ENCODE measurements around the gene TMC8.

The TMC8 gene

DNA sequence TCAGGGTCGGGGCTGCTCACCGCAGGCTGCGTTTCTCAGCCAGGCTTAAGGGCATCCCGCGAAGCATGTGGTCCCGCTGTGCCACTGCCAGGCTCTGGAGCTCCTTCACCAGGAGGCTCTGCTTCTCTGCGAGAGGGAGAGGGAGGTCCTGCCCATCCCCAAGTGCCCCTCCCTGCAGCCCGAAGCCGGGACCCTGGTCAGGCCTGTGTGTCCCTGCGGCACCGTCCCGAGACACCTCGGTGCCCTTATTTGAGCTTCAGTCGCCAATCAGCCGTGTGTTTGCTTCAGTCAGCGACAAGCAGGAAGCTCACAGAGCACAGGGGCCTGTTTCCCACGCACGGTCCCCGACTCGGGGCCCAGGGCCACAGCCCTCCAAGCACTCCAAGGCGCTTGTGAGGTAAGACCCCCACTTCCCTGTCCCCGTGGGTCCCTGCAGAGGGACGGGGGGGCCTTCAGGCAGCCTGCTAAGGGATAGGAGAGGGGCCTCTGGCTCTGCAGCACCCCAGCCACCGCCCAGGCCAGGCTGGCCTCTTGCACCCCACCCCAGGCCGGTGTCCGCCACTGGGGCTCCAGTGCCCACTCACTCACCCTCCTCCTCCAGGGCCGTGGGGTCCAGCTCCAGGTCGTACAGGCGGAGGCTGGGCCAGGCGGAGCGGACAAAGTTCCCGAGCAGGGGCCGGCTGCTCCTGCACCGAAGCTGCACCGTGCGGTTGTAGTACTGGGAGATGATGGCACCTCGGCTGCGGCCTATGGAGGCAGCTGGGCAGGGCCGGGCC lies 5.2 kb upstream of the TMC8 start:
- no peak for DNase-seq

DNA sequence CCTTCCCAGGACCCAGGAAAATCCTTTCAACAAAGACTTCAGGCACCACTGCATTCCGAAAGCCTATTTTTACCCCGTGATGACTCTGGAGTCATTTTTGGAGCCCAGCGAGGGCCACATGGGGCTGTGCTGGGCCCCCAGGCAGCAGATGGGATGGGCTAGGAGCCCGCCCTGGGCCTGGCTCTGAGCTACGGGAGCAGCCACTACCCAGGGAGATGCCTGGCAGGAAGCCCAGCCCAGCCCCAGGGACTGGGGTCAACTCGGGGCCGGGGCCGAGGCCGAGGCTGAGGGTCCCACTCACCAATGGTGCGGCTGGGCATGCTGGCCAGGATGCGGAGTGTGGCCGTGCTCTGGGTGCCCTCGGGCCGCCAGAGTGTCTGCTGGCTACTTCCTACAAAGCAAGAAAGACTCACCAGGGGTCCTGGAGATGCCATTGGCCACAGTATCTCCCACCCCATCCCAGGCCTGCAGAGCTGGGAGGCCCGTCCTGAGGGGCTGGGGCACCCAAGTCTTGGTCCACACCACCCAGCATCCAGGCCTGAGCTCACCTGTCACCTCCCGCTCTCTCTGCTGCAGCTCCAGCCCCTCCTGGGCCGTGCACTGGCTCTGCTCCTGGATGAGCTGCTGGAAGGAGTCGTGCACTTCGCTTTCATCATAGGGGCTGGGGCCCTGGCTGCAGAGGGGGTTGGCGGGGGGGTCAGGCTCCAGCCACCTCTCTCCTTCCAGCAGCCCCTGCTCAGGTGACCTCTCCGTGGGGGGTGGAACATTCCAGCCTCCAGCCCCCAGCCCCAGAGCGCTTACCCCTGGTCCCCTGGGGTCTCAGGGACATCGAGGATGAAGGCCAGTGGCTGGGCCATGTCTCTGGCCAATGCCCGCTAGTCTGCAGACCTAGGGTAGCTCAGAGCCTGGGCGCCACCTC lies 4.3 kb upstream of the TMC8 start:
- DNase-seq, result peak; percentile 60

DNA sequence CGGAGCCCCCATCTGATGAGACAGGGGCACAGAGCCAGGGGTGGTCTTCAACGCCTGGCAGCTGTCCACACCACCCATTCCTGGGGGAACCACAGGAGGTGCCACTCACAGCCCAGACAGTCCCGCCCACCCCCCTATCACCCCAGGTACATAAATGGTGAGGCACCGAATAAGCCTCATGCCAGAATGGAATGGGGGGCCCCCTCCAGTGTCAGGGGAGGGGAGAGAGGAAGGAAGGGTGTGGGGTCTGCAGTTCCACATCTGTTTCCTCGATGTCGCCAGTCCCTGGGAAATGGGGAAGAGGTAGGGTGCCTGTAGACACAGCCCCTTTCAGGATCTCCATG lies 3.7 kb upstream of the TMC8 start:
- no peak for DNase-seq

DNA sequence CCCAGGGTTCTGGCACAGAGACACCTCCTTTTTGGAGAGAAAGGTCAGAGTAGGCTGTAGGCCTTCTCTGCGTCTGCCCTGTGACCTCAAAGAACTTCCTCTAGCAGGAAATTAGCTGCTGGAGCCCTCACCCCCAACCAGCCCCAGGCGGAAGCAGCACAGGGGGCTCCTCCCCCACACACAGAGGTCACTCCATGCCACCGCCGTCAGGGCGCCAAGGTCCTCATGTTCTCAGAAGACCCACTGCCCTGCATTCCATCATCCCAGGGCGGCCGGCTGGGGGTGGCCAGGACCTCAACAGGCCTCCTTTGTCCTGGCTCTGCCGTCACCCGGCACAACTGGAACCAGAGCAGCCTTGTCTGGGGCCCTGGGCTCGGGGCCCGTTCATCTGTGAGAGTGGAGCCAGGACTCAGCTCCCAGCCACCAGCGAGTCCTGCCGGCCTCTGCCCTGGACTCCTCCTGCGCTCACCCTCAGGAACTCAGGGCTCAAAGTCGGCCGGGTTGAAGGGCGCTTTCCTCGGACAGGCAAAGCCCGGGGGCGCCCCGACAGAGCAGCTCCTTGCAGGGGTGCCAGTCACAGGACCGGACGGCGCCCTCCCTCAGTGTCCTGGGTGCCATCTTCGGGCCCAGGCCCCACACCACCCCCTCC lies 3.2 kb upstream of the TMC8 start:
- no peak for DNase-seq

DNA sequence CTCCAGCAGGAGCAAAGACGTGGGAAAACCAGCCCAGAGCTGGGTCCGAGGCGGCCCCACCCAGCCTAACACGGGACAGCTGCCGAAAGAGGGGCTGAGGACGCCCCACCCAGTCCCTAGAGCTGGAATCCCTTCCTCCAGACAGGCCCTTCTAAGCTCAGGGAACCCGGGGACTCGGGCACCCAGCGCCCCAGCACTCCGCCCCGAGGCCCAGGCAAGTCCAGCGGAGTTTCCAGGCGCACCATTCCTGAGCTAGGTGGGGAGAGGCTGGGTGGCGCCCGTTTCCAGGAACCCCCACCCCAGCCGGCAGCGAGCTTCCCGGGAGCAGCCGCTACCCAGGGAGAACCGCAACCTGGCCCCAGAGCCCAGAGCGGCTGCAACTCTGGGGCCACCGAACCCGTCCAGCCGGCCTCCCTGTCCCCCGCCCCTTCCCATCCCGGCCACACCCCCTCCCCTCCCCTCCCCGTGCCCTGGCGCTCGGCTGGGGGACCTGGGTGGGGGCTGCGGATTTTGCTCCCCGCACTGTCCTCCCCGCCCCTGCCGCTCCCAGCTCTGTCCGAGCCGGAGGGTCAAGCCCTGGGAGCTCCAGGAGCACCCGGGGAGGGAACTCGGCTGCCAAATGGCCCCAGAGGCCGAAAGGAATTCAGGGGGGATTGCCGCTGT lies 2.6 kb upstream of the TMC8 start:
- no peak for DNase-seq

DNA sequence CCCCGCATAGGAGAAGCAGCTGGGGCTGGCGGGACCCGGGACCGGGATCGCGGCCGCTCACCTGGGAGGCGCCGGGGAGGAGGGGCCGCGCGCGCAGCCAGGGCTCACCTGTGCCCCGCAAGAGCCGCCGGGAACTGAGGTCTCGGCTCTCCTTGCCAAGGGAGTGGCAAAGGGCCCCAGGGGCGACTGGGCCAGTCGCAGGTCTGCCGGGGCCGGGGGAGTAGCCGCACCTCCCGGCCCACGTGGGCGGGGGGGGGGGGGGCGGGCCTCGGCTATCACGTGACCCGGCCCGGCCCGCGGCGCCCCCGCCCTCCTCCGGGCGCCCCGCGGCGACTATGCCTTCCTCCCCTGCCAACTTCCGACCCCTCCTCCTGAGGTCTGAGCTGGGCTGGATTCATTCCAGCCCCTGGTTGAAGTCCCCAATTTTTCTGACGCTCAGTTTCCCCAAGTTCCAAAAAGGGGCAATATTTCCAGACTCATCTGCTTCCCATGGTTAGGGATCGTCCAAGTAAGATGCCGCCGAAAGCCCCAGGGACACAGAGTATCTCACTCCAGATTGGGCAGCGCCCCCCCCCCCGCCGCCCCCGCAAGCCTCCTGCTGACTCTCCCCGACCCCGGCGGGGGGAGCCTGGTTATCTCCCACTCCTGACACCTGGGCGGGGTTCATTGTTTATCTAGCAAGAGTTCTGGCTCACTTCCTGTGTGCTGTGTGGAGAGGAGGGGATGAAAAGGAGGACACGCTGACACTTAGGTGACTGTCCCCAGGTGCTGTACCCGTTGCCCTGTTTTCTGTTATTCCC lies 1.8 kb upstream of the TMC8 start, which contains the start of gene TMC6:
Gene TMC6 (minus strand): TSS at position 205 of the 800 bp plus-strand sequence. CDS start 1,923 bp downstream, outside the sequence.
- peak; percentile 67 for DNase-seq

DNA sequence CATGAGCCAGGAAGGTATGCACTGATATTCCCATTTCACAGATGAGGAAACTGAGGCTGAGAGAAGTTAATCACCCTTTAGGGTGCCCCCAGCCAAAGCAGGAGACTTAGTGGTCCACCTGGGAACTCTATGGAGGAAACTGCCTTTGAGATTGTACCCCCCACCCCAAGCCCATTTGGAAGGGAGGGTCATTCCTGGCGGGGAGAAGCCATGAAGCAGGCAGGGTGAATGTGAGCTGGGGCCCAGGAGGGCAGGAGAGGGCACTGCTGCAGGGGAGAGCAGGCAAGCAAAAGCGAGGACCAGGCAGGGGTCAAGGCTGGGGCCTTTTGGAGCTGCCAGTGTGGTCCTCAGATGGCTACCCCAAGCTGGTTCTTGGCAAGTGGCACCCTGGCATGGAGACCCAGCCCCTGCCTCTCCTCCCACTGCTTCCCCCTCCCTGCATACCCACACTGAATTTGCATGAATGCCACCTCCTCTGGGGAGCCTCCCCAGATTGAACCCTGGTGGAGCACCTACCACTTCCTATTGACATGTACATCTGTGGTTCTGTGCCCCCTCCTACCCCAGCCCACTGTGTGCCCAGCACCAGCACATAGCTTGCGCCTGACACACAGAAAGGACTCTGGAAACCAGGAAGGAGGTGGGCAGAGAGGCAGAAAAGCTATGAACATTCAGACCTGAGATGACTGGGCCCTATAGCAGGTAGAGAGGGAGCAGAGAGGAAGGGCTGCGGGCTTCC lies 1.1 kb upstream of the TMC8 start:
- DNase-seq, result no peak

DNA sequence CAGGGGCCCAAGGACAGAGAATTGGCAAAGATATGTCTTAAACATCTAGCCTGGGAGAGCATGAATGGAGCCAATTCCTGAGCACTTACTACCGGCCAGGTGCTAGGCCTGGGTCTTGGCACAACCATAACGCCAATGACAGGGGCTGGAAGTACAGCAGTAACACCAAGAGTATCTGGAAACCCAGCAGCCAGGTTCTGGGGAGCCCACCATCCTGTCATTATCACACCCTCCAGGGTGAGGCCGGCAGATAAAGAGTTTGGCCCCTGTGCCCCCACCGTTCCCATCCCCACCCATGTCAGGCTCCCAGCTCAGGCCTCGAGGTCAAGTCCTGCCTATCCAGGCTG lies 508 bp upstream of the TMC8 start:
- DNase-seq, result no peak

- no peak for DNase-seq
Measured at GRCh38 chr17:78131172-78132083, 857 bp downstream of the TMC8 start.

GRCh38 chr17:78132084-78132676 lies 1.6 kb downstream of the TMC8 start:
- DNase-seq, result no peak

DNA sequence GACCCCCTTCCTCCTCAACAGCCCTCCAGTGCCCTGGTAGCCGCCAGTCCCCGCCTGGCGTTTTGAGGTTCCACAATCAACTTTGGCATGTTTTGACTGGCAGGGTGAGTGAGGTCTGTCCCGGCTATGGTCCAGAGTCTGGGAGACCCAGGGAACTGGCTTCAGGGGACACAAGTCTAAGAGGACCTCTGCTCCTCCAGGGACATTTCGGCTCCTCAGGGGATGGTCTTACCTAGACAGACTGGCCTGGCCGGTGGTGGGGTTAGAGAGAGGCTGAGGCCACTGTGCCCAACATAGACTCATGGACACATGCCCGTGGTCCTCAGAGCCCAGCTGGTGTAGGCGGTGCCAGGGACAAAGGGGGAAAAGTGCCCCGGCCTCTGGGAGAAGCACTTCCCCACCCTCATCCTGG lies 2.2 kb downstream of the TMC8 start:
- no peak for DNase-seq

DNA sequence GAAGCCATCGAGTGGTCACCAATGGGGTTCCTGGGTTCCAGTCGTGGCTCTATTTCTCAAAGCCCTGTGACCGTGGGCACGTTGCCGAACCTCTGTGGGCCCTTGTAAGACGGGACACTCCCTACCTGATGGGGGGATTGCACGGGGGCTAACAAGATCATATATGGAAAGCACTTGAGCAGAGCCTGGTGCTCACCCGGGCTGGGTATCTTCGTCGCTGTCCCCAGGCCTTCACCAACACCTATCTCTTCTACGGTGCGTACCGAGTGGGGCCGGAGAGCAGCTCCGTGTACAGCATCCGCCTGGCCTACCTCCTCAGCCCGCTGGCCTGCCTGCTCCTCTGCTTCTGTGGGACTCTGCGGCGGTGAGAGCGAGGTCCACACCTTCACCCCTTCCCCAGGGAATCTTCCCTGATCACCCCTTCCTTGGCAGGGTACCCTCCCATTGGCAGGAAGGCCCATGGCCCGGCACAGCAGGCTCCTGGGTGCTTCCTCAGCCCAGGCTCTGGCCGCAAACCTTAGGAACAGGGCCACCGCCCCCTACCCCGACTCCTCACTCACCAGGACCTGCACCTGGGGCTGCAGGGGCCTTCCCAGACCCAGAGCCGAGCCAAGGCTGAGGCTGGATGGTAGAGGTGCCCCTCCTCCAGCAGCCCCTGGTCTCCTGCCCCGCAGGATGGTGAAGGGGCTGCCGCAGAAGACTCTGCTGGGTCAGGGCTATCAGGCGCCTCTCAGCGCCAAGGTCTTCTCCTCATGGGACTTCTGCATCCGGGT lies 2.8 kb downstream of the TMC8 start:
- DNase-seq, result no peak

- DNase-seq, result no peak
Measured at GRCh38 chr17:78133971-78134898, 3.7 kb downstream of the TMC8 start.

GRCh38 chr17:78134899-78135385 lies 4.4 kb downstream of the TMC8 start:
- DNase-seq, result no peak

GRCh38 chr17:78135858-78136500 lies 5.4 kb downstream of the TMC8 start:
- DNase-seq, result no peak

DNA sequence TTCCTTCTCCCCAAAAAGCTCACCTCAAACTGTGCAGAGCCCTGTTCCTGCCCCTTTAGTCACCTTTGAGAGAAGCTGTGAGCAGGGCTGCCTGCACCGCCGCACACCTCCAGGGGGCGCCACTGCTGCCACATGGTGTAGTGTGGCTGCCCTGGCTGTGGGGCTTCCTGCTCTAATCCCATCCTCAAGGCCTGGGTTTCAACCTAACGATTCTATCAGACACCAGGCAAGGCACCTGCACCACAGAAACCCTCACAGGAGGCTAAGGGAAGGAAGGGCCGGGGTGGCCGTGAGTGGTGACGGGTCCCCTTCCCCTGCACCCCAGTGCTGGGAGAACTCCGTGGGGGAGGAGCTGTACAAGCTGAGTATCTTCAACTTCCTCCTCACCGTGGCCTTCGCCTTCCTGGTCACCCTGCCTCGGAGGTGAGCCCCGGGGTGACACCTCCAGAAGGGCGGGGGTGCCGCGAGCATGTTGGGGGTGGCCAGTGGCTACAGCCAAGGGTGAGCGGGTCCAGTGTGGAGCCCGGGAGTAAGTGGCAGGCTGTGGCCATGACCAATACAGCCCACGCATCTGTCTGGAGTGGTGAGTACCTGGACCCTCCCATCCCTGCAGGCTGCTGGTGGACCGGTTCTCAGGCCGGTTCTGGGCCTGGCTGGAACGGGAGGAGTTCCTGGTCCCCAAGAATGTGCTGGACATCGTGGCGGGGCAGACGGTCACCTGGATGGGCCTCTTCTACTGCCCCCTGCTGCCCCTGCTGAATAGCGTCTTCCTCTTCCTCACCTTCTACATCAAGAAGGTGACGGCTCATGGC lies 7.0 kb downstream of the TMC8 start:
- DNase-seq, result no peak
